Psoas muscle (tissue), 8 donors: Measurements from ENCODE around the gene PRUNE2. TPM values are rescaled to one million over a fixed set of nuclear protein-coding genes. Genes with fewer than 3 reads are reported as not detected.

Source experiments
- ATAC-seq, 4 donors: fragments of 200-7000 bp; cut with Tn5 transposase; one replicate each; pipeline ENCODE4 v1.9.1; 2020; ENCODE audit warnings: moderate library complexity in 3 of 4, mild to moderate bottlenecking in 2 of 4
- DNase-seq, 2 donors: peaks; one replicate each; pipeline ENCODE4 v3.0.0-alpha.2; 2020
- H3K27ac ChIP-seq: fragments of 200-600 bp; one replicate; pipeline ENCODE4 v1.8.0; 2022
- H3K27me3 ChIP-seq, 3 donors: fragments of 200-600 bp in 1 of 3; one replicate each; pipeline versions ENCODE4 v1.6.1 to v1.8.0; 2013 to 2022; ENCODE audit warnings: low read length in 2 of 3, mild to moderate bottlenecking in 2 of 3, moderate library complexity in 1 of 3; ENCODE audit not compliant: insufficient read depth in 3 of 3
- H3K36me3 ChIP-seq, 2 donors: fragments of 200-600 bp in 1 of 2; one replicate each; pipeline versions ENCODE4 v1.6.1 to v1.8.0; 2013 to 2022; ENCODE audit warnings: low read depth in 1 of 2, mild to moderate bottlenecking in 1 of 2, moderate library complexity in 1 of 2; ENCODE audit not compliant: insufficient read depth in 1 of 2
- H3K4me1 ChIP-seq: fragments of 200-600 bp; one replicate; pipeline ENCODE4 v1.8.0; 2022
- H3K4me3 ChIP-seq: fragments of 200-600 bp; one replicate; pipeline ENCODE4 v1.8.0; 2022; ENCODE audit warnings: mild to moderate bottlenecking
- H3K9me3 ChIP-seq: fragments of 200-600 bp; one replicate; pipeline ENCODE4 v1.8.0; 2022
- WGBS, 3 donors: extraction: QIAGEN DNeasy Blood & Tissue Kit; methylation state at CpG; one replicate each; pipeline versions ENCODE4 v1.1.6 to v1.1.7; 2013; 5-methylcytosine and 5-hydroxymethylcytosine counted together
- intact Hi-C, 2 donors: fragments of 100-400 bp; cut with DNase I; formaldehyde crosslinking; loops; one replicate each; pipeline versions ENCODE4 v1.11.0 to v1.14.2; 2022
- polyA plus RNA-seq, 3 donors: library from polyadenylated mRNA; stranded (reverse); fragments of 200-250 nt; gene quantifications; one replicate each; pipeline ENCODE4 v1.2.3, GENCODE V29; 2013
- total RNA-seq, 4 donors: library from RNA; stranded (reverse); fragmentation: NEBNext Ultra II Directional in 2 of 4; extraction: Animal tissue kit (Norgen Biotek cat#: 25700) in 2 of 4; gene quantifications; one replicate each; pipeline versions ENCODE4 v1.2.1 to v1.2.4, GENCODE V29; 2021 to 2023
- TF ChIP-seq, protein P1 (sequence below): fragments of 200-600 bp; IDR thresholded peaks from one replicate; pipeline ENCODE4 v1.8.0; 2022; ENCODE audit warnings: antibody characterized with exemption
- donor health status: healthy with polysubstance abuse.
- donor health status: DM: no; HTN: no; CAD: no; lungs with moderate emphysema.
- donor health status: Bipolar disorder and iron deficiency.
- donor health status: healthy.
- donor health status: DM: yes; HTN: yes; CAD: no.
- donor health status: DM: no; HTN: no; CAD: no.
- donor health status: DM: no; HTN: no; CAD: no.
- donor health status: DM: yes; HTN: yes; CAD: no.

PRUNE2 gene
- total and polyA plus RNA-seq, 7 donors = 1.2 to 79.9 (median 3.6) TPM

DNA sequence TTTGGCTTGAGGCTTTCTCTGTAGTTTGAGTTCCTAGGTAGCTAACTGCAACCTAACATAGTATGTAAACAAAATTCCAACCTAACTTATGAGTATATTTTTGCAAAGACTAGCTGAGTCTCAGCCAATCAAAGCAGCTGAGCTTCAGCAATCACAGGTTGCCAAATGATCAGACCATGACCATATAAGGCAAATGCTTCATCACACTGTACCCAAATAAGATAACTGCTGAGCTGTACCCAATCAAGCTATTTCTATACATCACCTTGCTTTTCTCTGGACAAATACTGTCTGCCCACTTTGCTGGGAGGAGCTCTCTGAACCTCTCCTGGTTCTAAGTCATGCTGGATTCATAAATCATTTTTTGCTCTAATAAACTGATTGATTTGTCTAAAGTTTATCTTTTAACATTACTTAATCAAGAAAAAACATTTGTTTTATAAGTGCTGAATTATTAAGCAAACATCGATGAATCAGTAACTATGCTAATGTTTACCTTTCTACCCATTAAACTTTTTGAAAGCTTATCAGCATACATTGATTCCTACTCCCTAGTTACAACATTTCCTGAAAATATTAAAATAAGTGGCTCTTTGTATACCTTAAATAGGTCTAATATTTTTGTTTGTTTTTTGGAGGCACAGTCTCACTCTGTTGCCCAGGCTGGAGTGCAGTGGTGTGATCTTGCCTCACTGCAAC lies 271.4 kb downstream of the PRUNE2 start:
- DNase-seq (no peak), ATAC-seq (no peak)
- Histone ChIP-seq H3K27me3 (no peaks in the 10 kb centered on the region), H3K9me3 (no peaks in the 10 kb centered on the region), H3K27ac (no peak overlapping the region), H3K4me3 (no peak overlapping the region), H3K36me3 (no peaks in the 10 kb centered on the region), H3K4me1 (no peaks in the 10 kb centered on the region)
- WGBS, 3 donors = 95 to 98% (median 97%) methylated on average over 1 of the region's 1 CpG
- TF ChIP-seq, protein P1, sequence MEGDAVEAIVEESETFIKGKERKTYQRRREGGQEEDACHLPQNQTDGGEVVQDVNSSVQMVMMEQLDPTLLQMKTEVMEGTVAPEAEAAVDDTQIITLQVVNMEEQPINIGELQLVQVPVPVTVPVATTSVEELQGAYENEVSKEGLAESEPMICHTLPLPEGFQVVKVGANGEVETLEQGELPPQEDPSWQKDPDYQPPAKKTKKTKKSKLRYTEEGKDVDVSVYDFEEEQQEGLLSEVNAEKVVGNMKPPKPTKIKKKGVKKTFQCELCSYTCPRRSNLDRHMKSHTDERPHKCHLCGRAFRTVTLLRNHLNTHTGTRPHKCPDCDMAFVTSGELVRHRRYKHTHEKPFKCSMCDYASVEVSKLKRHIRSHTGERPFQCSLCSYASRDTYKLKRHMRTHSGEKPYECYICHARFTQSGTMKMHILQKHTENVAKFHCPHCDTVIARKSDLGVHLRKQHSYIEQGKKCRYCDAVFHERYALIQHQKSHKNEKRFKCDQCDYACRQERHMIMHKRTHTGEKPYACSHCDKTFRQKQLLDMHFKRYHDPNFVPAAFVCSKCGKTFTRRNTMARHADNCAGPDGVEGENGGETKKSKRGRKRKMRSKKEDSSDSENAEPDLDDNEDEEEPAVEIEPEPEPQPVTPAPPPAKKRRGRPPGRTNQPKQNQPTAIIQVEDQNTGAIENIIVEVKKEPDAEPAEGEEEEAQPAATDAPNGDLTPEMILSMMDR = no peak
- intact Hi-C loops = no loop called here

DNA sequence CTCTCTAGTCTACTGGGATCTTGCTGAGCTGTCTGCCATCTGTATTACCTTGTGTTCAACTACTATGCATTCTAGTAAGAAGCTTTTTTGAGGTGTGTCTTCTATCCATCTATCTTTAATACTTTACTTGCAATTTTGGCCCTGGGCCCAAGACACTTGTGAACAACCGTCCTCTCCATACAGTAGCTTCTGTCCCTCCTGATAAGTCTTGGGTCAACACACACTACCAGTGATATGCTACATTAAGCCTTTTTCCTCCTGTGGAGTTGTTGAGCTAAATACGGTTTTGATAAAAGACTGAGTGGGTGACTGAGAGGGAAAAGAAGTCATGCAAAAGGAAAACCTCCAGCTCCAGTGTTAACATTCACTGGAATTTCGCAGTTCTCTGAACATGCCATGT lies 275.0 kb downstream of the PRUNE2 start:
- 77 to 89% (median 81%) methylated on average over 3 of the region's 3 CpGs for WGBS, 3 donors

DNA sequence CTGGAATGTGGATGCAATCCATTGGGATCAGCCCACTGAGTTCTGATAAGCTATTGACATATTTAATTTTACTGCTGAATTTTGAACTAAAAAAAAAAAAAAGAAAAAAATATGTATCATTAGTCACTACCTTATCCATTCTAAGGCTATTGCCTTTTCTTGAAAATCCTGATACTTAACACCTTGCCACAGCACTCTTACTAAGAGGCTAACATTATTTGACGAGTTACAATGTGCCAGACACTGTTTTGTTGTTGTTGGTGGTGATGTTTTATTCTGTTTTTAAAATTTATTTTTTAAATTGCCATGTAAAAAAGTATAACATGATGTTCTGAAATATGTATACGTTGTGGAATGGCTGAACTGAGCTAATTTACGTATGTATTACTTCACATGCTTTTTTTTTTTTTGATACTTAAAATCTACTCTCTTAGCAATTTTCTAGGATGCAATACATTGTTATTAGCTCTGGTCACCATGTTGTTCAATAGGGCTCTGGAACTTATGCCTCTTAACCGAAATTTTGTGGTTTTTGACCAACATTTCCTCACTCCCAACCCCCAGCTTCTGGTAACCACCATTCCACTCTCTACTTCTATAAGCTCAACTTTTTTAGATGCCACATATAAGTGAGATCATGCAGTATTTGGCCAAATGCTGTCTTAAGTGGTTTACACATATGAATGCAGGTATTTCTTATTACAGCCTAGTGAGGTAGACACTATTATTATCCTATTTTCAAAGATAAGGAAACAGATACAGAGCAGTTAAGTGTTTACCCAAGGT lies 276.5 kb downstream of the PRUNE2 start:
- DNase-seq (no peak), ATAC-seq (no peak)
- Histone ChIP-seq H3K27me3 (no peaks in the 10 kb centered on the region), H3K4me3 (no peak overlapping the region), H3K36me3 (no peaks in the 10 kb centered on the region), H3K27ac (no peak overlapping the region), H3K9me3 (no peaks in the 10 kb centered on the region), H3K4me1 (no peaks in the 10 kb centered on the region)
- TF ChIP-seq, protein P1 = no peak
- intact Hi-C loops = no loop called here
- 91 to 93% (median 91%) methylated on average over 4 of the region's 4 CpGs for WGBS, 3 donors

More for the DNA sequence above, 275.0 kb downstream of the PRUNE2 start:
- Histone ChIP-seq H3K36me3 (no peaks in the 10 kb centered on the region), H3K4me1 (no peaks in the 10 kb centered on the region), H3K9me3 (no peaks in the 10 kb centered on the region), H3K4me3 (no peak overlapping the region), H3K27ac (no peak overlapping the region), H3K27me3 (no peaks in the 10 kb centered on the region)
- DNase-seq (no peak), ATAC-seq (no peak)
- TF ChIP-seq, protein P1 = no peak
- intact Hi-C loops = no loop called here

DNA sequence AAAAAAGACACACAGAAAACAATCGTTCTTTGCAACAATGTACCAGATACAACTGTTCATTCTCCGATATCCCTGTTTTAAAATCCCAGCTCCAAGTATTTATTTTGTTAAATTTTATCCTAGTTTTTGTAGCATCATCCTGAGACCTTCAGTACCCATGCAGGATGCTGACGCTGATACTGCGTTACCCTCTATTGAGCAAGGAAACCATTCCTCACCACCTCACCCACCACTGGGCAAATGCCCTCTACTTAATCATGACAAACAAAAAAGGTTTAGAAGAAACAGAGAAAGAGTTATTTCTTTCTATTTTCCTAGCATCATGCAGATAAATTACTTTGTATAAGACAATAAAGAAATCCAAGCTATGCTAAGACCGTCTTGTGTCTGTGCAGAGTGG lies 277.8 kb downstream of the PRUNE2 start:
- Histone ChIP-seq H3K36me3 (no peaks in the 10 kb centered on the region), H3K9me3 (no peaks in the 10 kb centered on the region), H3K27ac (no peak overlapping the region), H3K4me1 (no peaks in the 10 kb centered on the region), H3K27me3 (no peaks in the 10 kb centered on the region), H3K4me3 (no peak overlapping the region)
- TF ChIP-seq, protein P1 = no peak
- ATAC-seq (no peak), DNase-seq (no peak)
- whole genome bisulfite sequencing, 3 donors = 96 to 97% (median 97%) methylated on average over 5 of the region's 5 CpGs
- intact Hi-C loops = no loop called here
